Bronchial epithelial cell (primary cell): ENCODE results near the gene ARHGAP12. TPM values are rescaled to one million over a fixed set of nuclear protein-coding genes. Genes with fewer than 3 reads are reported as not detected.

ENCODE experiments used
- DNase-seq: peaks from one replicate; pipeline ENCODE4 v3.0.0-alpha.2; 2010; ENCODE audit warnings: low read depth
- FAIRE-seq: peaks from 2 replicates; lab custom pipeline; 2011; peaks lifted over from hg19 to GRCh38; lab: Jason Lieb, UNC
- H3K27me3 ChIP-seq: 2 replicates; pipeline ENCODE4 v1.5.1; 2011; ENCODE audit warnings: low read length; ENCODE audit not compliant: control insufficient read depth, insufficient read depth
- H3K36me3 ChIP-seq: 2 replicates; pipeline ENCODE4 v1.5.1; 2011; ENCODE audit warnings: low read length; ENCODE audit not compliant: control insufficient read depth, insufficient read depth
- H3K4me3 ChIP-seq: 2 replicates; pipeline ENCODE4 v1.5.1; 2011; ENCODE audit warnings: mild to moderate bottlenecking, low read depth, low read length, control low read depth
- total RNA-seq: library from RNA; depleted of rRNA; stranded (reverse); fragments of >200 nt; gene quantifications from 2 replicates; pipeline ENCODE4 v1.2.1, GENCODE V29; 2014
- TF ChIP-seq, protein P1 (sequence below): IDR thresholded peaks from 2 replicates; pipeline ENCODE4 v1.5.1; 2011; ENCODE audit warnings: mild to moderate bottlenecking, moderate library complexity, low read length, control low read depth, inconsistent platforms; ENCODE audit not compliant: insufficient read depth, severe bottlenecking

Gene ARHGAP12
- total RNA-seq, 1 donor from 2014 or later, result 30.3 TPM

DNA sequence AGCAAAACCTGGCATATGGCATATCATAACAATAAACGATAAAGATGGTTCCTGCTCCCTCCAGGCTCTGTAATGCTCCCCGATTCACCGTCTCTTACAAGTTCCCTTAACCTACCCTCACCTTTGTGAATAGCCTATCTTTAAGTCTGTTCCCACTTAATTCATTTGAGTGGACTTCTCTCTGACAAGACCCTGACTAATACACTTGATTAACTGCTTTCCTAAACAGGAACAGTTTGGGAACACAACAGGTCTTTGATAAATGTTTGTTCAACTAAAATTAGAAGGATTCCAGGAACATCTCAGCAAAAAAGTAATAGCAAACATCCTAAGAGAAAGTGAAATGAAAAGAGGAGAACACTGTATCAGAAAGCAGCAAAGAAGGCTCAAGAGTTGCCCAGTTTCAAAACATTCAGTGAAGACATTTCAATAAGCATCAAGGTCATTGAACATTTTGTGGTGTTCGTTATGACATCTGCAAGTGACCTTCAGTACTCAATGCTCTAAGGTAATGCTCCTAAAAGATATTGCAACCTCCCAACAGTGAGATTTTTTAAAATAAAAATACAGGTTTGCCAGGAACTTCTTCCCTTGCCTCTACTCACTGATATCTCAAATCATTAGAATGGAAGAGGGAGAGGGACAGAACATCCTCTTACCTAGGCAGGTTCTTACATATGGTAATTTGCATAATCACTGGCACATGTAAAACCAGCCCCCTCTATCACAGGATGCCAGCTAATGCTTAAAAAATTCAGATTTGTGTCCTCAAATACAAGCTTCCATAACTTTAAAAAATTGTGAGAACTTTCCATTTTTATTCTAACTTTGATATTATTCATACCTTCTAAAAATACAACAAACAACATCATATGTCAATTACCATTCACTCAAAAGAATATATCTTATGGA lies 11.4 kb upstream of the ARHGAP12 start:
- Histone ChIP-seq H3K4me3 (no peak overlapping the region), H3K36me3 (no peaks in the 10 kb centered on the region), H3K27me3 (no peaks in the 10 kb centered on the region)
- DNase-seq (peak; percentile 50), FAIRE-seq (no peak)
- TF ChIP-seq, protein P1, sequence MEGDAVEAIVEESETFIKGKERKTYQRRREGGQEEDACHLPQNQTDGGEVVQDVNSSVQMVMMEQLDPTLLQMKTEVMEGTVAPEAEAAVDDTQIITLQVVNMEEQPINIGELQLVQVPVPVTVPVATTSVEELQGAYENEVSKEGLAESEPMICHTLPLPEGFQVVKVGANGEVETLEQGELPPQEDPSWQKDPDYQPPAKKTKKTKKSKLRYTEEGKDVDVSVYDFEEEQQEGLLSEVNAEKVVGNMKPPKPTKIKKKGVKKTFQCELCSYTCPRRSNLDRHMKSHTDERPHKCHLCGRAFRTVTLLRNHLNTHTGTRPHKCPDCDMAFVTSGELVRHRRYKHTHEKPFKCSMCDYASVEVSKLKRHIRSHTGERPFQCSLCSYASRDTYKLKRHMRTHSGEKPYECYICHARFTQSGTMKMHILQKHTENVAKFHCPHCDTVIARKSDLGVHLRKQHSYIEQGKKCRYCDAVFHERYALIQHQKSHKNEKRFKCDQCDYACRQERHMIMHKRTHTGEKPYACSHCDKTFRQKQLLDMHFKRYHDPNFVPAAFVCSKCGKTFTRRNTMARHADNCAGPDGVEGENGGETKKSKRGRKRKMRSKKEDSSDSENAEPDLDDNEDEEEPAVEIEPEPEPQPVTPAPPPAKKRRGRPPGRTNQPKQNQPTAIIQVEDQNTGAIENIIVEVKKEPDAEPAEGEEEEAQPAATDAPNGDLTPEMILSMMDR, result no peak

DNA sequence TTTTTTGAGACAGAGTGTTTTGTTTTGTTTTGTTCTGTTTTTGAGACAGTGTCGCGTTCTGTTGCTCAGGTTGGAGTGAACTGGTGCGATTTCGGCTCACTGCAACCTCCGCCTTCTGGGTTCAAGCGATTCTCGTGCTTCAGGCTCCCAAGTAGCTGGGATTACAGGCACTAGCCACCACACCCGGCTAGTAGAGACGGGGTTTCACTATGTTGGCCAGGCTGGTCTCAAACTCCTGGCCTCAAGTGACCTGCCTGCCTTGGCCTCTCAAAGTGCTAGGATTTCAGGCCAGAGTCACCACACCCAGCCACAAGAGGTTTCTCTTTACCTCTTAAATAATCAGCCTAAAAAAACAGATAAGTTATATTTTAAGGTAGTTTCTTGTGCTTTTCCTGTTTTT lies 8.7 kb upstream of the ARHGAP12 start:
- Histone ChIP-seq H3K4me3 (no peak overlapping the region), H3K36me3 (no peaks in the 10 kb centered on the region), H3K27me3 (no peaks in the 10 kb centered on the region)
- DNase-seq (no peak), FAIRE-seq (no peak)
- TF ChIP-seq, protein P1, result no peak

- Histone ChIP-seq H3K36me3 (no peaks in the 10 kb centered on the region), H3K27me3 (no peaks in the 10 kb centered on the region), H3K4me3 (no peak overlapping the region)
- TF ChIP-seq, protein P1, result no peak
- DNase-seq (peak; percentile 95), FAIRE-seq (no peak)
Measured at GRCh38 chr10:31936933-31937332, 8.3 kb upstream of the ARHGAP12 start.

DNA sequence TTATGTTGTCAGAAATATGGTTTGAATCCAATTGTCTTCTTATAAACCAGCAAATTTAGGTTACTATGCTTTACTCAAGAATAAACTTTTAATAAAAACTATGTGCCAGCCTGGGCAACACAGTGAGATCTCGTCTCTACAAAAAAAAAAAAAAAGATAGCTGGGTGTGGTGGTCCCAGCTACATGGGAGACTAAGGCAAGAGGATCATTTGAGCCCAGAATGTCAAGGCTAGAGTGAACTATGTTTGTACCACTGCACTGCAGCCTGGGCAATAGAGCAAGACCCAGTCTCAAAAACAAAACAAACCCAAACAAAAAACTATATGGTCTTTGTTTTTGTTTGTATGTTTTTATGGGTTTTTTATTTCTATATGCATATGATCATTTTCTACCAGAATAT lies 7.5 kb upstream of the ARHGAP12 start:
- no peak overlapping the region for H3K4me3 ChIP-seq
- DNase-seq (no peak), FAIRE-seq (no peak)
- TF ChIP-seq, protein P1, result no peak
- no peaks in the 10 kb centered on the region for H3K36me3 ChIP-seq
- no peaks in the 10 kb centered on the region for H3K27me3 ChIP-seq

- TF ChIP-seq, protein P1, result no peak
- Histone ChIP-seq H3K4me3 (no peak overlapping the region), H3K36me3 (no peaks in the 10 kb centered on the region), H3K27me3 (no peaks in the 10 kb centered on the region)
- FAIRE-seq (no peak), DNase-seq (no peak)
Measured at GRCh38 chr10:31935678-31936077, 7.0 kb upstream of the ARHGAP12 start.
